HG03442 (cell line): Measurements from ENCODE around the gene GNAS.
A peak's percentile ranks its signal among the peaks of the same experiment; 100 is the strongest.
"Not testable (repeated sequence)": the region's sequence is repeated elsewhere in the genome, so short reads cannot be mapped to it uniquely, and the experiment has no call there.

Source experiments
- ATAC-seq: cut with Tn5 transposase; IDR thresholded peaks from one replicate; pipeline ENCODE4 v1.9.1; 2021; ENCODE audit warnings: mild to moderate bottlenecking, moderate library complexity; ENCODE audit not compliant: unreplicated experiment

GNAS gene

DNA sequence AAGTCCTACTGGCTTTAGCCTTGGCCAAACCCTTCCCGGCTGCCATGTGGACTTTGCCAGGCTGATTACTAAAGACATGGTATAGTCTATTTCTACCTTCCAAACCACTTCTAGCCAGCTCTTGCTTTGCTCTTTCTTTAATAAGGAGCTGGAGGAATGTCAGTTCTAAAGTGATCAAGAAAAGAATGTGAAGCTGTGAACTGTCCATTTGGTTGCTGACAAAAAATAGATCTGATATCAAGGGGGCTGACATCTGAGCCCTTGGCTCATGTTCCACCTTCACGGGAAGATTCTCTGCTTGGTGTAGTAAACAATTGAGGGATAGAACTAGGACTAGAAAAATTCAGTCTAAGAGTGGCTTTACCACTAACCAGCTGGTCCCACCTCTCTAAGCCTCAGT lies 24.4 kb upstream of the GNAS start:
- ATAC-seq, result no peak

DNA sequence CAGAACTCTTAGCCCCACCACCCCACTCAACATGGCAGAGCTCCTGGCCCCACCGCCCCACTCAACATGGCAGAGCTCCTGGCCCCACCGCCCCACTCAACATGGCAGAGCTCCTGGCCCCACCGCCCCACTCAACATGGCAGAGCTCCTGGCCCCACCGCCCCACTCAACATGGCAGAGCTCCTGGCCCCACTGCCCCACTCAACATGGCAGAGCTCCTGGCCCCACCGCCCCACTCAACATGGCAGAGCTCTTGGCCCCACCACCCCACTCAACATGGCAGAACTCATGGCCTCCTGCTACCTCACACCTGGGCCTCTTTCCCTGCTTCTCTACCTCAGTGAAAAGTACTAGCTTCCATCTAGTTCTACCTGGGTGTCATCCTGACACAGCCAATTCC lies 23.7 kb upstream of the GNAS start:
- not testable (repeated sequence) for ATAC-seq

DNA sequence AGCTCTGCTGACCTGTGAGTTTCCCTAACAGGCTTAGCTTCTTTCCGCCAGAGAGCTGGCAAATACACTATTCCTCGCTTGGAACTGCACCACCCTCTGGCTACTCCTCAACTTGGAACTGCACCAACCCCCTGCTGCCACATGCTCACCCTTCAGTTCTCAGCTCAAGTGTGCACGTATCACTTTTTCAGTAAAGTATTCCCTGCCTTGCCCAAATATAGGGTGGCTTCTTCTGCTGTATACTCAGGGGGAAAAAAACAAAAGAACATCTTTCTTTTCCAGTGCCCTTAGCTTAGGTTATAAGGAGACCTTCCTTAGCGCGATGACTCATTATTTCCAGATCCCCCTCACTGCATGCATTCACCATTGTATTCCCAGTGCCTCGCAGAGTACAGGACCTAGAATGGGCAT lies 23.0 kb upstream of the GNAS start:
- ATAC-seq, result no peak

DNA sequence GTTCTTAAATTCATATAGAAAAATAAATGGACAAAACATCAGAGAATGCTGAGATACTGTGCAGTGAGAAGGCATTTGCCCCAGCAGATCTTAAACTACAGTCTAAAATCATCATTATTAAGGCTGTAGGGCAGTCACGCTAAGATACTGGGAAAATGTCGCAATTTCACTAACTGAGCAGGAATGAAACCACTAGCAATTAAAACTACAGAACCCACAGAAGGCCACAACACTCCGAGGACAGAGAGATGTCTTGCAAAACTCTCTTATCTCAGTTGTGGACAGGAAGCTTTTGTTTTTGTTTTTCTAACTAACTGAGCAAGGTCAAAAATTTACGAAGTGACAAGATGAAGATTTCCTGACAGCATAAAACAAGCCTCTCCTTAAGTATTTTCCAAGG lies 20.1 kb upstream of the GNAS start:
- ATAC-seq, result no peak

DNA sequence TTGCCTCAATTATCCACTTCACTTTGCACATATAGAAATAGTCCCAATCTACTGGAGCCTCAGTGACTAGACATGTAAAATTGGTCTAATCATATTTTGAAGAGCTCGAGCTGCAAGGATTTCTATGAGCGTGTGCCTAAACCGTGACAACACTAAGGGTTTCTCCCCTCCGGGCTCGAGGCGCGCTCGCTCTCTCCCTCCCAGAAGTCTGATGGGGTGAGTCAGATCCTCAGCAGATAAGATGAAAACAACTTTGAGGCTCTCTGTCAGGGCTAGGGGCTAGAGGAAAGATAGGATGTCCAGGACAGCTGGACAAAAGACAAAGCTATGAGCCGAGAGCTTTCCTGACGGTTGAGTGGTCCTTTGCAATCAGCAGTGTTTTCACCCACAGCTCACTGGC lies 18.6 kb upstream of the GNAS start:
- no peak for ATAC-seq

DNA sequence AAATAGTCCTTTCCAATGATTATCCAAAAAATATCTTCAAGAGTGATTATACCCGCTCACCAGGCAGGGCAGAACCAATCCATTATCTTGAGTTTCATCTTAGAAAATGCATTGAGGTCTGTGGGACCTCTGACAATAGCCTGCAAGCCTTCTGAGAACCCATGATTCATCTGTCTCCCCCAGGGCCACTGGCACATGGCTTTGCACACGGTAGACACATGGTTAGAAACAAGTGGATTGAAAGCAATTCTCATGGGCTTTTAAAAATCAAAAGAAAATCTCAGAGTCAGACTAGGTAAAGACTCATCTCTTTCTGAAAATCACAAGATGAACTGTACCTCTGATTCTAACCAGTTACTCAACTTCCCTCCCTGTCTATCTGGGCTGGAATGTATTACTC lies 17.3 kb upstream of the GNAS start:
- ATAC-seq, result no peak

DNA sequence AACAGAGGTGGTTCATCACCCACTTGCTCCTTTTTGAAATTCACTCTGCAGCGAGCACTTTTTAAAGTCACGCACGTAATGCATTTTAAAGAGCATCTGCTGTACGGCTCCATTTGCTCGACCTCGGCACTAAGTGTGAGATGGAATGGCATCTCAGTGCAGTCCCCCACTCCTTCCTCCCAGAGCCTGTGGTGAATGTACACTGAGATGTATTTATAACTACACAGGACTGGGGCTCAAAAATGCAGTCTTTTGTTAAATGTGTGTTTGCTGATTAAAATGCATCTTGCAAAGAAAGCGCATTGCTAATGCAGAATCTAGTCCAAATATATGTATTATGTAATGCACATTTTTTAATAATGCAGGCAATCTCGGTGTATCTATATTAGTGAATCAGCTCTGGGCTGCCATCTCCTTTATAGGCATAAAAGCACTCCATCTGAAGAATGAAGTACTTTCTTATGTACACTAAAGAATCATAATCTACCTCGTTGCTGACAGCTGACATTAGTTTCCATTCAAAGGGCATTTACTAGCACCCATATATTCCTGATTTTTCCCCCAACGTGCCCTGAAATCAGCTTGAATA lies 15.8 kb upstream of the GNAS start:
- ATAC-seq, result no peak

DNA sequence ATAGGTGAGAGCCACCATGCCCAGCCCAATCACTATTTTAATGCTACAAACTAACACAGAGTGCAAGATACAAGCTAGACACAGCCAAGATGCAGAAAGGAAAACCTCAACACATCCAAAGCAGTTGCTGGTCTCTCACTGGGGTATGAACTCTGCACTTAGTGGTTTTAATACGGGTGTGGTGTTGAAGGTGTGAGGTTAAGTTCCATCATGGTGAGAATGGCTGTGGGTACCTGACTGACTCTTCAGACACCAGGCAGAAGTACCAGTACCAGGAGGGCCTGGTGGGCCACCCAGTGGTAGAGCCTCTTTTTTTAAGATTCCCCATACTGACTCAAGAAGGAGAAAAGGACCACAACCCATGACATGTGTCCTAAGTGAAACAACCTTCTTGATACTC lies 14.8 kb upstream of the GNAS start:
- ATAC-seq, result no peak

DNA sequence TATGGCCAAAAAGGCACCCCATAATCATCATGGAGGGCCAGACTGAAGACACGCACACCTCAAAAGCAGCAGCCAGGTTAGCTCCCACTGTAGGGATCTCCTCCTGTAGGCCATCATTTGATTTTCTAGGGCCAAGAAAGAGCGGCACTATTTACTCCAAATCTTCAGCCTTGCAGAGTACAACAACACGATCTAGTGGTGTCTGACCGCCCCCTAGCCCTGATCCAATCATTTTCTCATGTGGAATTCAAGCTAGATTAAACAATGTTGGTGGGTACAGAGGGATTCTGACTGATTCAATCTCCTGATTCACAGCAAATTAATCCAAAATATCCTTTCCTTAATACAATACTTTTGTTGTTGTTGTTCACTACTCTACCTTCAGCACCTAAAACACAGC lies 14.3 kb upstream of the GNAS start:
- ATAC-seq, result no peak

DNA sequence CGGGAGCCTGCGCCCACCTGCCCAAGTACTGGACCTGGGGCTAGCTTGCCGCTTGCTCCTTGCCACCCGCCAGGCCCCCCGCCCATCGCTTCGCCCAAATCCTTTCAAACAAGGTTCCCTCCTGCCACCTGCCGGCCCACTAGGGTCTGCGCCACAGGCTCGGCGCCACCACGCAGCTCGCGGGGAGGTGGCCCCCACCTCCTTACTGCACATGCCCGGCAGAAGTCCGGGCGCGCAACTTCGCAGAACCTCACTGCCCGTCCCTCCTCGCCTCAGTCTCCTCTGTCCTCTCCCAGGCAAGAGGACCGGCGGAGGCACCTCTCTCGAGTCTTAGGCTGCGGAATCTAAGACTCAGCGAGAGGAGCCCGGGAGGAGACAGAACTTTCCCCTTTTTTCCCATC lies 13.0 kb upstream of the GNAS start:
- ATAC-seq, result no peak

DNA sequence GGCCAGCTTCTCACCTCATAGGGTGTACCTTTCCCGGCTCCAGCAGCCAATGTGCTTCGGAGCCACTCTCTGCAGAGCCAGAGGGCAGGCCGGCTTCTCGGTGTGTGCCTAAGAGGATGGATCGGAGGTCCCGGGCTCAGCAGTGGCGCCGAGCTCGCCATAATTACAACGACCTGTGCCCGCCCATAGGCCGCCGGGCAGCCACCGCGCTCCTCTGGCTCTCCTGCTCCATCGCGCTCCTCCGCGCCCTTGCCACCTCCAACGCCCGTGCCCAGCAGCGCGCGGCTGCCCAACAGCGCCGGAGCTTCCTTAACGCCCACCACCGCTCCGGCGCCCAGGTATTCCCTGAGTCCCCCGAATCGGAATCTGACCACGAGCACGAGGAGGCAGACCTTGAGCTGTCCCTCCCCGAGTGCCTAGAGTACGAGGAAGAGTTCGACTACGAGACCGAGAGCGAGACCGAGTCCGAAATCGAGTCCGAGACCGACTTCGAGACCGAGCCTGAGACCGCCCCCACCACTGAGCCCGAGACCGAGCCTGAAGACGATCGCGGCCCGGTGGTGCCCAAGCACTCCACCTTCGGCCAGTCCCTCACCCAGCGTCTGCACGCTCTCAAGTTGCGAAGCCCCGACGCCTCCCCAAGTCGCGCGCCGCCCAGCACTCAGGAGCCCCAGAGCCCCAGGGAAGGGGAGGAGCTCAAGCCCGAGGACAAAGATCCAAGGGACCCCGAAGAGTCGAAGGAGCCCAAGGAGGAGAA lies 12.3 kb upstream of the GNAS start:
- no peak for ATAC-seq

DNA sequence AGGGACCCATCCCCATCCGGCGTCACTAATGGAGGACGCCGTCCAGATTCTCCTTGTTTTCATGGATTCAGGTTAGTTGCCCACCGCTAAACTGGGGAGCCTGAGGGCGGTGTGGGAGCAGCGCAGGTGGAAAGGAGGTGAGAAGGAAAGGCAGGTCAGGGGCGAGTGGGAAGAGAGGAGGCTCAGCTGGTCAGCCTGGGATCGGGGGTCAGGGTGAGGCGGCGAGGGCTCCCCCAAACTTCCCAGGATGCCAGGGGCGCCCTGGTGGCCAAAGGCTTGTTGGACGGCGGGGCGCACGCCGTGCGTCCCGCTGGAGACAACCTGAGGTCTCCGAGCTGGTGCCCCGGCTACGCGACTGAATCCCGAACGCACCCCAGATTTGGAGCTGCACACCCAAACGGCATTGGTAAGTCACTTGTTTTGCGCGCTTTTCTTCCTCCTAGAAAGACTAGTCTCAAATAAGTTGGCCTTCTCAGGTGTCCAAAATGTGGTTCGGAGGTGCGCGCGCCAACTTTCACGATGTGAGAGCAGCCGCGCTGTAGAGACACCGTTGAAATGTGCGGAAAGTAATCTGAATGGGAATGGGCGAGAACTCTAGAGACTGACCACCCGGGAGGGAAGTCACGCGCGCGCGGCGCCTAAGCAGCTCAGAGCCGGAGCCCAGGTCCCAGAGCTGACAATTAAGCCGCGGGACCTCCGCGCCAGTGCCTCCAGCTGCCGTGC lies 11.5 kb upstream of the GNAS start:
- no peak for ATAC-seq

DNA sequence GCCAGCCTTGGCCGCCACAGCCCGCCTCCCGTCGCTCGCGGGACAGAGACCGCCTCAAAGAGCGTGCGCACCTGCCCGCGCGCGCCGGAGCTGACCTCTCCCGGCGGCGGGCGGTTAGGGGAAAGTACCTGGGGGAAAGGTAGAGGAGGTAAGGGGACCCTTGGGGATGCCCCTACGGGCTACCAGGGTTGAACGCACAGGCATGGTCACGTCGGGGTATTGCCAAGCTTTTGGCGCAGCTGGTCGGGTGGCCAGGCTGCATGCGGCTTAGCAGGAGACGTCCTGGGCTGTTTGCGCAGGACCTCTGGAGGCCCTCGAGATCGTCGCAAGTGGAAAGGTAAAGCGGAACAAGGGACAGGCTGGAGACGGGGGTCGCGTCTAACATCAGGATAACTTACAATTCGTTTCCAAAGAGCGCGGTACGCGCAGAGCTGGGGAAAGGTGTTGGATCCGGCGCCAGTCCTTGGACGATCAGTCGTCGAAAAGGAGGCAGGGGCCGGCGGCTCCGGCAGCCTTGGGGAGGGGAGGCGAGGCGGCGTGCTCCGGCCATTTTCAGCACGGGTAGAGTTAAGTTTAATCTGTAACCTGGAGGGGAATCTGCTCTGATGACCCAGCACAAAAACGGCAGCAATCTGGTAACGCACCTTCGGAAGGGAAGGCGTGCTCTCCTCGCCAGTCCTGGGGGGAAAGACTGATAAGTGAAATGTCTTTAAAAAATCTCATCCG lies 10.8 kb upstream of the GNAS start:
- no peak for ATAC-seq

DNA sequence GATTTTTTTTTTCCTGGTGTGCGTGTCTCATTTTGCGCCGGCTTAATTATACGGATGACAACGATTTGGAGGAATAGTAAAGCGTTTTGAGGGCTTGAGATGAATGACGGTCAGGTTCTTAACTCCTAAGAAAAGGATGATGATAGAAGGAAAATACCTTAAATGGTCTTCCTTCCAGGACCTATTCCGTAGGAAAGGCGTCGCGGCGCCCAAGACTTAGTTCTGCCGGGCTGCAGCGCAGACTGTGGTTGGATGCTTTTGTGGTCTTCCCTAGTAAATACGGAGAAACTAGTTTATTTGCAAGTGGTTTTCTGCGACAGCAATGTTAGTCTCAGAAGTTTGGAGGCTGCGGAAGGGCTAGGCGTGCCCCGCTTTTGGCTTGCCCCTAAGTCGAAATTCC lies 10.2 kb upstream of the GNAS start:
- ATAC-seq, result no peak

DNA sequence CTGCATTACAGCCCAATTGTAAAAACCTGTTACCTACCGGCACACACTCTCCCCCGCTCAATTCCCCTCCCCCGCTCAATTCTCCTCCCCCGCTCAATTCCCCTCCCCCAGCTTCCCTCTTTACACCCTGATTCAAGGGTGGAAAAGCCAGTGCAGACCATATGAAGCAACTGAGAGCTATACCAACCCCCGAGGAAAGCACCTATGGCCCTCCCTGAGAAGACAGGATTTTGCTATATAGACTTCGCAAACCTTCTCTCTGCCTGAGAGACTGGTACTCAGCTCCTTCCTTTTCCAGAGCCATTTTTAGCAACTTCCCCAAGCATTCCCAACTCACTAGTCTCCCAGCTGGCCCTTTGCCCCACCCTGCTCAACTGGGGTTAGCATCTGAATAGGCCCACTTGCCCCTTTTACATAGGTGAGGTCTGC lies 9.4 kb upstream of the GNAS start:
- no peak for ATAC-seq

DNA sequence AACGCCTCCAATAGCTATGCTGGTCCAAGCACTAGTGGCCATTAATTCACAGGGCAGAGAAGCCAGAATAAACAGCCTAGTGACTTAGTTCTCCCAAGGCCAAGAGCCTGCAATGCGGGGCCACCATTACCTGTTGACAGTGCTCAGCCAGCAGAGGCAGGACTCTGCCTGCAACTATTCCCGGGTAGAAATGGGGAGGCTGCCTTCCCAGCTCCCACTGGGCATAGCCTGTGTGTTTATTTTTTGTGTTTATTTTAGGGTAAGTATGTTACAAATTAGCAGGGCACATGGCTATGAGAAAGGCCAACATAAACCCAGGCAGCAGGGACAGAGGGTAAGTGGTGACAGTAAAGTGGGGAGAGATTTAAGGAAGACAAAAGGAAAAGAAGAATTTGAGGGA lies 6.8 kb upstream of the GNAS start:
- ATAC-seq, result no peak

DNA sequence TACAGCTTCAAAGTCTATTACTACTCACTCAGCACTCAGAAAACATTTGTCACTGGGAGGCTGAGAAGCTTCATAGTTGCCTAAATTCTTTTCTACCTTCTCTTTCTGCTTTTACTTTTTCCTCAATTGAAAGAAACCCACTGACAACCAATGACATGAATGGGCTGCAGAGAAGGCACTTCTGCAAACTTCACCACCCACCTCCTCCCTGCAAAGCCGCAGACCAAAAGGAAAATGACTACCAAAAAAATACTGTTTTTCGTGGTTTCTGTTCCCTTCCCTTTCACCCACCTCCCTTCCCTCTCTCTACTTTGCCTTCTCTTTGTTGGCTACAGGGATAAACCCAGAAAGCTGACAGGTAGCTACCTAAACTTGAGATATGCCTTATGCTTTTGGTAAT lies 5.1 kb upstream of the GNAS start:
- no peak for ATAC-seq

DNA sequence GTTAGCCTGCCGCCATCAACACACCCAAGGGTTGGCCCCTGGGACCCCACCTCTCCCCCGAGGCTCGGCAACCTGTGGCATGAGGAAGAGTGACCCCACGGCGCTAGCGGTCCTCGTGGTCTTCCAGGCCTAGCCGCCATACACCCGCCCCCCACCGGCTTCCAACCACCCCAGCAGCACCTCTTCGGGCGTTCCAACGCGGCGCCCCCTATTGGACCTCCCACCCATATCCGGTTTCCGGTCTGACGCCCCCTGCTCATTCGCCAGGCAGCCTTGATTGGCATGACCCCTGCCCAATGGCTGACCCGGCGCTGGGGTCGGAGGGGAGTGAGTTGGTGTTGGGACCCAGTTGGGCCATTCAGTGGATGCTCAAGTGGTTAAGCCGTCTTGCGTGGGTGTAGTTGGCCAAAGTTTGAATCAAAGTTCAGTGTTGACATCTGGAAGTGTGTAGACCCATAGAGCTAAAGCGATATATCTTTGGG lies 1.8 kb upstream of the GNAS start, which contains the start of gene GNAS-AS1:
Gene GNAS-AS1, minus strand, starts transcription at position 210 of the 482 bp plus-strand sequence.
- peak; percentile 89 for ATAC-seq

DNA sequence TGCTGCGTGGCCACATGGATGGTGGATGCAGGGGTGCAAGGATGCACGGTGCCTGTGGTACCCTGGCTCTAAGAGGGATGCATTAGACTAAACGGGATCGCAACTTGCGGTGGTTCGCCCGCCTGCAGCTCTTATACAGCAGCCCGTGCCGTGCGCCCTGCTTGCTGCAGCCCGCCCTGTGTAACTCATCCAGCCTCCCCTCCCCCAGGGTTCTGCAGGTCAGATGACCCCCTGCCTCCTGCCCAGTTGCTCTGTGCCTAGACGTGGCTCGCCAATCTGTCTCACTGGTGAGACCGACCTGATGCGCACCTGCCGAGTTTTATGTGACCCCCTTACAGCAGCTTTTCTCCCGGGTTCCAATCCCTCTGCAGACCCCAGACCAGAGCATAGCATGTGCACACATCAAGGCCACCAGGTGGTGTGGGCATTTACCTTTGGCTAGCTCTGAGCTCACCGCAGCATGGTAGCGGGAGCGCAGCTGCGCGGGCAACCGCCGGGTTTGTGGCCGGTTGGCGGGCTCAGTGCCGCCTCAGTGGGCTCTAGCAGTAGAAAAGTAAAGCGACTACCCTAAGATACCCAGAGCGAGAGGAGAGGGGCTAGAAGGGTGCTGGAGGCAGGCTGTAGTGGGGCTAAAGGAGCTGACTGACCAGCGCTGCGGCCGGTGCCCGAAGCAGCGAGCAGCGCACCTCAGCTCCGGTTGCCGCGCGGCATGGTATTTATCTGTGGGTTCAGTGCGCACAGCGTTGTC lies 1.1 kb upstream of the GNAS start:
- peak; percentile 11 for ATAC-seq

DNA sequence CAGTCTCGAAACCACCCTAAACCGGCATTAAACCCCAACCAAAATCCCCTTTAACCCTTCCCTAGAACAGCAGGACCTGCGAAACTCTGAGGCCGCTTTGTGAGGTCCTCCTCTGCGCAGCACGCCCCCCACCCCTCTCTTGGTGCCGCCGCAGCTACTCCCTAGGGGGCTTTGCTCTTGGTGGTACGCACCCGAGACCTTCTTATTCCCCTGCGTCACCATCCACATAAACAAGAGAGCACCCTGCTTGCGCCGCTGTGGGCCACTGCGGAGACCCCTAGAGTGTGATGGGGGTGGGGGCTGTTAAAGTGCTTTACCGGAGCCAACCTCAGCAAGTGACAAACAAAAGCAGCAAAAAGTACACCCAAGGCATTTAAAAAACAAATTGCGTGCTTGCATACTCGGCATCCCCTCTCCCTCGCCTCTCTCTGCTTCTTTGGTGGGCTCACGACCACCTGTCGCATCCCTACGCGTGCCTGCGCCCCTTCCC lies 502 bp upstream of the GNAS start:
- no peak for ATAC-seq
